Activated B cell treated with CpG ODN at 0.5 μM for 24 hours (primary cell): ENCODE data around the gene ZFYVE16. TPM values are rescaled to one million over a fixed set of nuclear protein-coding genes. Genes with fewer than 3 reads are reported as not detected.

Source experiments
- ATAC-seq: fragments of 200-7000 bp; cut with Tn5 transposase; one replicate; pipeline ENCODE4 v1.10.0; 2021; ENCODE audit warnings: low read depth, mild to moderate bottlenecking, moderate library complexity
- CTCF ChIA-PET: fragments of 350-600 bp; sonication (Branson Sonifier 250); formaldehyde crosslinking; loops from one replicate; lab custom pipeline; 2021; ENCODE audit warnings: antibody characterized with exemption; lab: Charles Lee
- POLR2A ChIA-PET: fragments of 350-600 bp; sonication (Branson Sonifier 250); formaldehyde crosslinking; loops from one replicate; lab custom pipeline; 2021; ENCODE audit warnings: antibody characterized with exemption; lab: Charles Lee
- DNase-seq: peaks from one replicate; pipeline ENCODE4 v3.0.0; 2022
- H3K27ac Mint-ChIP-seq: one replicate; pipeline ENCODE4 v1.8.0; 2020; ENCODE audit warnings: mixed read lengths
- H3K27me3 Mint-ChIP-seq: one replicate; pipeline ENCODE4 v1.8.0; 2021; ENCODE audit warnings: mixed read lengths
- H3K36me3 Mint-ChIP-seq: one replicate; pipeline ENCODE4 v1.8.0; 2021; ENCODE audit warnings: low read depth, mixed read lengths
- H3K4me1 Mint-ChIP-seq: one replicate; pipeline ENCODE4 v1.8.0; 2021; ENCODE audit warnings: mixed read lengths
- H3K4me3 Mint-ChIP-seq: one replicate; pipeline ENCODE4 v1.8.0; 2020; ENCODE audit warnings: mild to moderate bottlenecking, mixed read lengths
- H3K9me3 Mint-ChIP-seq: one replicate; pipeline ENCODE4 v1.8.0; 2020; ENCODE audit warnings: mixed read lengths
- intact Hi-C: fragments of 100-400 bp; cut with micrococcal nuclease; formaldehyde crosslinking; loops from one replicate; pipeline ENCODE4 v1.15.1; 2024
- total RNA-seq: library from RNA; stranded (reverse); gene quantifications from 2 replicates; pipeline ENCODE4 v1.2.3, GENCODE V29; 2022
- TF ChIP-seq, protein P1 (sequence below): fragments of 200-600 bp; IDR thresholded peaks from one replicate; pipeline ENCODE4 v1.8.0; 2022; ENCODE audit warnings: antibody characterized with exemption, mild to moderate bottlenecking

The ZFYVE16 gene
- total RNA-seq, 1 donor from 2014 or later: 21.1 TPM

DNA sequence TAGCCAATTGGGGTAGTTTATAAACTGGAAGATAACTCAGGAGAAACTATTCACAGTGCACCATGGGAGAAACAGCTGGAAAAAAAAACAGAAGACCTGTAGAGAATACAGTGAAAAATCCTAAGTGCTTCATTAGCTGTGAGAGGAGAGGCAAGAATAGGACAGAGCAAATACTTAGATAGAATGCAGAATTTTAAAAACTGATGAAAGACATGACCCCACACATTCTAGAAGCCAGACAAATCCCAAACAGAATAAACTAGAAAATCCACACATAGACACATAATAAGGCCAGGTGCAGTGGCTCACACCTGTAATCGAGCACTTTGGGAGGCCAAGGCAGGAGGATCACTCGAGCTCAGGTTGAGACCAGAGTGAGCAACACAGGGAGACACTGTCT is 72.5 kb downstream of the ZFYVE16 start:
- DNase-seq (no peak), ATAC-seq (no peak)
- H3K36me3 Mint-ChIP-seq: peaks cover 35% of the 10 kb centered on the region
- H3K27ac Mint-ChIP-seq: no peak overlapping the region
- no peak overlapping the region for H3K4me3 Mint-ChIP-seq
- H3K9me3 Mint-ChIP-seq: peaks cover 22% of the 10 kb centered on the region
- CTCF ChIA-PET: interaction anchor here (2.4 kb wide), 1 partner anchor 192 kb away, joined by 8 read pairs; no protein-coding TSS in a partner anchor
- POLR2A ChIA-PET: no interaction called here
- no peaks in the 10 kb centered on the region for H3K4me1 Mint-ChIP-seq
- TF ChIP-seq, protein P1, sequence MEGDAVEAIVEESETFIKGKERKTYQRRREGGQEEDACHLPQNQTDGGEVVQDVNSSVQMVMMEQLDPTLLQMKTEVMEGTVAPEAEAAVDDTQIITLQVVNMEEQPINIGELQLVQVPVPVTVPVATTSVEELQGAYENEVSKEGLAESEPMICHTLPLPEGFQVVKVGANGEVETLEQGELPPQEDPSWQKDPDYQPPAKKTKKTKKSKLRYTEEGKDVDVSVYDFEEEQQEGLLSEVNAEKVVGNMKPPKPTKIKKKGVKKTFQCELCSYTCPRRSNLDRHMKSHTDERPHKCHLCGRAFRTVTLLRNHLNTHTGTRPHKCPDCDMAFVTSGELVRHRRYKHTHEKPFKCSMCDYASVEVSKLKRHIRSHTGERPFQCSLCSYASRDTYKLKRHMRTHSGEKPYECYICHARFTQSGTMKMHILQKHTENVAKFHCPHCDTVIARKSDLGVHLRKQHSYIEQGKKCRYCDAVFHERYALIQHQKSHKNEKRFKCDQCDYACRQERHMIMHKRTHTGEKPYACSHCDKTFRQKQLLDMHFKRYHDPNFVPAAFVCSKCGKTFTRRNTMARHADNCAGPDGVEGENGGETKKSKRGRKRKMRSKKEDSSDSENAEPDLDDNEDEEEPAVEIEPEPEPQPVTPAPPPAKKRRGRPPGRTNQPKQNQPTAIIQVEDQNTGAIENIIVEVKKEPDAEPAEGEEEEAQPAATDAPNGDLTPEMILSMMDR: no peak
- intact Hi-C loops: no loop called here
- peaks cover 9% of the 10 kb centered on the region for H3K27me3 Mint-ChIP-seq

DNA sequence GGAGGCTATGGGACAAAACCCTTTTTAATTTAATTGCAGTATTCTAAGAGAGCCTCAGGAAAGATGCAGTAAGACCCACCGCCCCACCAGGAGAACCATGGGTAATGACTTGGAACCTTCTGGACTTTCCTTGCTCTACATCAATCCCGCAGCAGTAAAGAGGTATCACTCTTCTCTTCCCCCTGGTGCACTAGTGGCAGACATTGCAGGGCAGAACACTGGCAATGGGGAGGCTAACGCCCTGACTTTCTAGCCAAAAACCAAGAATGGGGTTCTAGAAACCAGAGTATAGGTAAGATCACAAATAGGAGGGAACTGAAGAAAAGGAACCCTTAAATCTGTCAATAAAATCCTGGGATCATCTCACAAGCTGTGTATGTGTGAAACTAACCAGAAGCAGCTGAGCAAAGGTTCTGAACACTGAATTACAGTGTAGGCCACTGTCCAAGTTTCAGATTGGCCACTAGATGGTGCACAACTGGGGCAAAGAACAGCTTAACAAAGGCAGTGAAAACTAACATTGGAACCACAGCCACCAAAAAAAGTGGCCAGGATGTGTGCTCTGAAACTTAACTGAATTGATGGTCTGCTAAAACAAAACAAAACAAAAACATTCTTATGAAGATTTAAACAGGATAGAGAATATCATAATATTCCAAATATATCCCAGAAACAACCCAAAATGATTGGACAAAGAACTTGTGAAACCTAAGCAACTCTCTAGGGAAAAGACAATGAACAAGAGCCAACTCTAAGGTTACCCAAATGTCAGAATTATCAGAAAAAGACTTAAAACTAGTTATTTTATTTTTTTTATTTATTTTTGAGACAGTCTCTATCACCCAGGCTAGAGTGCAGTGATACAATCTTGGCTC is 73.4 kb downstream of the ZFYVE16 start:
- Mint-ChIP-seq H3K9me3 (peaks cover 22% of the 10 kb centered on the region), H3K36me3 (peaks cover 28% of the 10 kb centered on the region), H3K27me3 (peaks cover 11% of the 10 kb centered on the region), H3K27ac (no peak overlapping the region), H3K4me1 (no peaks in the 10 kb centered on the region), H3K4me3 (no peak overlapping the region)
- ATAC-seq (peak; percentile 40), DNase-seq (no peak)
- TF ChIP-seq, protein P1: no peak
- ChIA-PET CTCF (interaction anchor here (0.7 to 2.4 kb wide), 3 partner anchors 18 to 191 kb away, joined by 3 to 8 read pairs (median 3); no protein-coding TSS in a partner anchor), POLR2A (no interaction called here)
- intact Hi-C loops: loop anchor here (1.0 kb wide), 1 partner anchor 191 kb away; no protein-coding TSS in a partner anchor

DNA sequence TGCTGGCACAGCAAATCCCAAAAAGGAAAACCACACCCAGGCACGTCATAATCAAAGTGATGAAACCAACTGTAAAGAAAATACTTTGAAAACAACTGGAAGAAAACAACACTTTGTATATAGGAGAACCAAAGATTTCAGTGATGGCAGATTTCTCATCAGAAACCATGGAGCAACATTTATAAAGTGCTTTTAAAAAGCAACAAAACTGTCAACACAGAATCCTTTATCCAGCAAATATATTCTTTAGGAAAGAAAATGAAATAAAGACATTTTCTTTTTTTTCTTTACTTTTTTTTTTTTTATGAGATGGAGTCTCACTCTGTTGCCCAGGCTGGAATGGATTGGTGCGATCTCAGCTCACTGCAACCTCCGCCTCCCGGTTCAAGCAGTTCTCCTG is 74.7 kb downstream of the ZFYVE16 start:
- H3K4me1 Mint-ChIP-seq: peaks cover 9% of the 10 kb centered on the region
- peaks cover 22% of the 10 kb centered on the region for H3K36me3 Mint-ChIP-seq
- H3K9me3 Mint-ChIP-seq: peaks cover 30% of the 10 kb centered on the region
- intact Hi-C loops: no loop called here
- no peak overlapping the region for H3K4me3 Mint-ChIP-seq
- ChIA-PET CTCF (interaction anchor here (1.0 kb wide), 1 partner anchor 137 kb away, joined by 3 read pairs; no protein-coding TSS in a partner anchor), POLR2A (interaction anchor here (0.6 kb wide), 1 partner anchor 127 kb away, joined by 3 read pairs; no protein-coding TSS in a partner anchor)
- peaks cover 20% of the 10 kb centered on the region for H3K27me3 Mint-ChIP-seq
- ATAC-seq (no peak), DNase-seq (no peak)
- H3K27ac Mint-ChIP-seq: no peak overlapping the region
- TF ChIP-seq, protein P1: no peak

DNA sequence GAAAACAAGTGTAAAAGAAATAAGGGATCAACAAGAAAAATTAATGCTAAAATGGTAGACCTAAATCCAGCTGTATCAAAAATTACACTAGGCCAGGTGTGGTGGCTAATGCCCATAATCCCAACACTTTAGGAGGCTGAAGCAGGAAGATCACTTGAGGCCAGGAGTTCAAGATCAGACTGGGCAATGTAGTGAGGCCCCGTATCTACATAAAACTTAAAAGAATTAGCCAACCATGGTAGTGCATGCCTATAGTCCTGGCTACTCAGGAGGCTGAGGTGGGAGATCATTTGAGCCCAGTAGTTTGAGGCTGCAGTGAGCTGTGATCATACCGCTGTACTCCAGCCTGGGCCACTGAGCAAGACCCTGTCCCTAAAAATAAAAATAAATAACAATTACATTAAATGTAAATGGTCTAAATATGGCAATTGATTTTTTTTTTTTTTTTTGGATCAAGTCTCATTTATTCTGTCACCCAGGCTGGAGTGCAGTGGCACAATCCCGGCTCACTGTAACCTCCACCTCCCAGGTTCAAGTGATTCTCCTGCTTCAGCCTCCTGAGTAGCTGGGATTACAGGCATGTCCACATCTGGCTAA is 75.9 kb downstream of the ZFYVE16 start:
- Mint-ChIP-seq H3K4me3 (no peak overlapping the region), H3K27me3 (peaks cover 26% of the 10 kb centered on the region), H3K9me3 (peaks cover 30% of the 10 kb centered on the region), H3K4me1 (peaks cover 16% of the 10 kb centered on the region), H3K36me3 (peaks cover 20% of the 10 kb centered on the region), H3K27ac (no peak overlapping the region)
- ChIA-PET CTCF (no interaction called here), POLR2A (interaction anchor here (0.6 kb wide), 1 partner anchor 134 kb away, joined by 3 read pairs; no protein-coding TSS in a partner anchor)
- ATAC-seq: no peak
- intact Hi-C loops: no loop called here
- TF ChIP-seq, protein P1: no peak
- DNase-seq: no peak

DNA sequence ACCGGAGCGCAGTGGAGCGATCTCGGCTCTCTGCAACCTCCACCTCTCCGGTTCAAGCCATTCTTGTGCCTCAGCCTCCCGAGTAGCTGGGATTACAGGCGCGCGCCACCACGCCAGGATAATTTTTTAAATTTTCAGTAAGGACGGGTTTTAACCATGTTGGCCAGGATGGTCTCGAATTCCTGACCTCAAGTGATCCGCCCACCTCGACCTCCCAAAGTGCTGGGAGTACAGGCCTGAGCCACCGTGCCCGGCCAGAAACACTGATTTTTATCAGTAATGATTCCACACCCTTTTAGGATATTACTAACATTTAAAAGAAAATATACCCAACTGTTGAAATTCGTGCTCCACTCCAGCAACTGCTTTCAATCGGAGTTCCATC is 79.6 kb downstream of the ZFYVE16 start:
- peak overlapping the region; percentile 78 for H3K4me3 Mint-ChIP-seq
- DNase-seq: no peak
- ChIA-PET POLR2A (no interaction called here), CTCF (no interaction called here)
- intact Hi-C loops: loop anchor here (5.0 kb wide), 3 partner anchors 80 to 230 kb away; partner anchors contain the start of genes SERINC5 and ZFYVE16
- H3K4me1 Mint-ChIP-seq: peaks cover 19% of the 10 kb centered on the region
- TF ChIP-seq, protein P1: no peak
- peaks cover 16% of the 10 kb centered on the region for H3K9me3 Mint-ChIP-seq
- peaks cover 3% of the 10 kb centered on the region for H3K36me3 Mint-ChIP-seq
- H3K27ac Mint-ChIP-seq: no peak overlapping the region
- H3K27me3 Mint-ChIP-seq: peaks cover 37% of the 10 kb centered on the region
- ATAC-seq: no peak
